Prostate gland (tissue), 2 donors: ENCODE data around the gene PLTP.

Source experiments
- POLR2A ChIP-seq: fragments of 450-650 bp; IDR thresholded peaks from one replicate; pipeline ENCODE4 v1.6.1; 2016; ENCODE audit warnings: antibody characterized with exemption, mild to moderate bottlenecking
- POLR2AphosphoS5 ChIP-seq: sonication (generic); formaldehyde crosslinking; IDR thresholded peaks from one replicate; pipeline ENCODE4 v1.6.1; 2017; ENCODE audit warnings: antibody characterized with exemption
- TF ChIP-seq, protein P1 (sequence below), 4 experiments: fragments of 200-600 bp in 2 of 4; fragments of 450-650 bp in 2 of 4; sonication (generic) in 2 of 4; IDR thresholded peaks; 1 replicate in 3 of 4; 2 replicates in 1 of 4; pipeline ENCODE4 v1.5.1; 2016 to 2019; ENCODE audit warnings: antibody characterized with exemption in 4 of 4, mild to moderate bottlenecking in 2 of 4, moderate library complexity in 2 of 4

DNA sequence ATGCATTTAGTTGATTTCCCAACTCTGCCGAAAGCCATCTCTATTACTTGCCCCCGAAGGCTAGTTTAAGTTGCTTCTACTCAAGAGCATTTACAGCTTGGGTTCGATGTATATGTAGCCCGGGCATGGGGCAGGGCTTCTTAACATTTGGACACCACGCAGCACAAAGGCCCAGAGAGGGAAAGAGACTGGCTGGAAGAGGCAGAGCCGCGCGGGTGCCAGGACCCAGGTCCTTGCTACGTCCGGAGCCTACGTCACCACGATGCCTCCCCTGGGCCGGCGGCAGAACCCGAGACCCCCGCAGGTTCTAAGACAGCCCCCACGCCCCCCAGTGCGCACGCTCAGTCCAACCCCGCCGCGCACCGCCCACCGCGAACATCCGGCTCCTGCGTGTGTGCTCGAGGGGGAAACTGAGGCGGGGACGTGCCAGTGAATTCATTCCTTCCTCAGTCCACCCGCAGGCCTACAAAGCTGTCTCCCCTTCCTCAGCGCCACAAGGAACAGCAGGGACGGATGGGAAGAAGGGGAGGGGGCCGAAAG lies 22.2 kb upstream of the PLTP start:
- TF ChIP-seq POLR2A (no peak), POLR2AphosphoS5 (no peak)
- TF ChIP-seq, protein P1, sequence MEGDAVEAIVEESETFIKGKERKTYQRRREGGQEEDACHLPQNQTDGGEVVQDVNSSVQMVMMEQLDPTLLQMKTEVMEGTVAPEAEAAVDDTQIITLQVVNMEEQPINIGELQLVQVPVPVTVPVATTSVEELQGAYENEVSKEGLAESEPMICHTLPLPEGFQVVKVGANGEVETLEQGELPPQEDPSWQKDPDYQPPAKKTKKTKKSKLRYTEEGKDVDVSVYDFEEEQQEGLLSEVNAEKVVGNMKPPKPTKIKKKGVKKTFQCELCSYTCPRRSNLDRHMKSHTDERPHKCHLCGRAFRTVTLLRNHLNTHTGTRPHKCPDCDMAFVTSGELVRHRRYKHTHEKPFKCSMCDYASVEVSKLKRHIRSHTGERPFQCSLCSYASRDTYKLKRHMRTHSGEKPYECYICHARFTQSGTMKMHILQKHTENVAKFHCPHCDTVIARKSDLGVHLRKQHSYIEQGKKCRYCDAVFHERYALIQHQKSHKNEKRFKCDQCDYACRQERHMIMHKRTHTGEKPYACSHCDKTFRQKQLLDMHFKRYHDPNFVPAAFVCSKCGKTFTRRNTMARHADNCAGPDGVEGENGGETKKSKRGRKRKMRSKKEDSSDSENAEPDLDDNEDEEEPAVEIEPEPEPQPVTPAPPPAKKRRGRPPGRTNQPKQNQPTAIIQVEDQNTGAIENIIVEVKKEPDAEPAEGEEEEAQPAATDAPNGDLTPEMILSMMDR (IDR thresholded peaks at IDR 0.05), result no peak
